AG04449 (cell line): ENCODE measurements around the gene ODAD3.
A peak's percentile ranks its signal among the peaks of the same experiment; 100 is the strongest.

Experiments
- CTCF ChIA-PET: fragments of 350-600 bp; formaldehyde crosslinking; extraction: SDS; loops from one replicate; lab custom pipeline; 2021; ENCODE audit warnings: antibody characterized with exemption; lab: Yijun Ruan, JAX
- POLR2A ChIA-PET: fragments of 400-600, 350-600 bp; formaldehyde crosslinking; extraction: SDS; loops from one replicate; lab custom pipeline; 2020; ENCODE audit warnings: antibody characterized with exemption, inconsistent platforms; lab: Yijun Ruan, JAX
- DNase-seq: peaks from one replicate; pipeline ENCODE4 v3.0.0-alpha.2; 2010; ENCODE audit warnings: low read depth, low spot score
- H3K4me3 ChIP-seq: 2 replicates; pipeline ENCODE4 v1.5.1; 2011; ENCODE audit warnings: low read depth, mild to moderate bottlenecking, control low read depth, low read length
- CTCF ChIP-seq: IDR thresholded peaks from one replicate; pipeline ENCODE4 v1.5.1; 2011; ENCODE audit warnings: mild to moderate bottlenecking, moderate library complexity, low read length, control low read depth, inconsistent platforms; ENCODE audit not compliant: insufficient read depth; ENCODE audit errors: missing control alignments

ODAD3 gene

GRCh38 chr19:11421371-11422098 lies 13.4 kb downstream of the ODAD3 start:
- CTCF ChIA-PET = interaction anchor here (1.1 to 2.5 kb wide), 4 partner anchors 9 to 40 kb away, joined by 3 to 10 read pairs (median 4); no protein-coding TSS in a partner anchor
- POLR2A ChIA-PET = no interaction called here
- no peak for DNase-seq
- no peak overlapping the region for H3K4me3 ChIP-seq
- no peak for TF ChIP-seq CTCF

GRCh38 chr19:11420429-11421370 lies 14.2 kb downstream of the ODAD3 start:
- ChIA-PET CTCF (interaction anchor here (0.6 to 2.5 kb wide), 9 partner anchors 10 to 40 kb away, joined by 3 to 10 read pairs (median 6); partner anchors contain the start of gene PRKCSH), POLR2A (interaction anchor here (1.0 kb wide), 1 partner anchor 46 kb away, joined by 3 read pairs; no protein-coding TSS in a partner anchor)
- DNase-seq = no peak
- peak overlapping the region; percentile 15; the same call in 1 of the 2 replicates for H3K4me3 ChIP-seq
- TF ChIP-seq CTCF = no peak

GRCh38 chr19:11418549-11419506 lies 16.1 kb downstream of the ODAD3 start, which contains the start of gene RGL3:
RGL3 (minus strand) TSS chr19:11419314; CDS start chr19:11419278, 36 bp downstream.
- no peak for DNase-seq
- ChIA-PET CTCF (interaction anchor here (0.7 to 2.2 kb wide), 5 partner anchors 16 to 125 kb away, joined by 3 to 8 read pairs (median 6); partner anchors contain the start of gene SWSAP1), POLR2A (no interaction called here)
- no peak for TF ChIP-seq CTCF
- no peak within 1 kb of the TSS for H3K4me3 ChIP-seq

- DNase-seq = no peak
Observed at GRCh38 chr19:11418094-11418548, 16.8 kb downstream of the ODAD3 start.

More at GRCh38 chr19:11418094-11418548, 16.8 kb downstream of the ODAD3 start:
- no peak for TF ChIP-seq CTCF
- H3K4me3 ChIP-seq = no peak overlapping the region
- POLR2A ChIA-PET = no interaction called here
- CTCF ChIA-PET = no interaction called here
